ENCODE measurements around the gene SRRM3.

SRRM3 gene

GRCh38 chr7:76281006-76281705, 79.5 kb downstream of the SRRM3 start:
- no peak for TF ChIP-seq CTCF (IDR thresholded peaks at IDR 0.05; ENCODE audit: control insufficient read depth, insufficient read depth, low read depth, low read length, missing control alignments)
- peak overlapping the region; percentile 19 for H3K4me3 ChIP-seq (ENCODE audit: control insufficient read depth, low read depth, low read length)
- no peak for DNase-seq (ENCODE audit: low read depth)

GRCh38 chr7:76281706-76282343, 80.1 kb downstream of the SRRM3 start:
- no peak for TF ChIP-seq CTCF (IDR thresholded peaks at IDR 0.05; ENCODE audit: control insufficient read depth, insufficient read depth, low read depth, low read length, missing control alignments)
- DNase-seq (ENCODE audit: low read depth) = no peak
- H3K4me3 ChIP-seq (ENCODE audit: control insufficient read depth, low read depth, low read length) = peak overlapping the region; percentile 34

- TF ChIP-seq CTCF (IDR thresholded peaks at IDR 0.05; ENCODE audit: control insufficient read depth, insufficient read depth, low read depth, low read length, missing control alignments) = no peak
- peak overlapping the region; percentile 34 for H3K4me3 ChIP-seq (ENCODE audit: control insufficient read depth, low read depth, low read length)
- DNase-seq (ENCODE audit: low read depth) = no peak
Measured at GRCh38 chr7:76282344-76283253, 80.9 kb downstream of the SRRM3 start.

- no peak for TF ChIP-seq CTCF (IDR thresholded peaks at IDR 0.05; ENCODE audit: control insufficient read depth, insufficient read depth, low read depth, low read length, missing control alignments)
- peak overlapping the region; percentile 34 for H3K4me3 ChIP-seq (ENCODE audit: control insufficient read depth, low read depth, low read length)
- DNase-seq (ENCODE audit: low read depth) = no peak
Measured at GRCh38 chr7:76283254-76284159, 81.8 kb downstream of the SRRM3 start.

GRCh38 chr7:76285604-76286374, 84.1 kb downstream of the SRRM3 start:
- no peak overlapping the region for H3K4me3 ChIP-seq (ENCODE audit: control insufficient read depth, low read depth, low read length)
- no peak for TF ChIP-seq CTCF (IDR thresholded peaks at IDR 0.05; ENCODE audit: control insufficient read depth, insufficient read depth, low read depth, low read length, missing control alignments)
- DNase-seq (ENCODE audit: low read depth) = no peak

Data from AG09309 (cell line).